SK-N-MC (cell line): ENCODE measurements around the gene MTFR2.

Experiments
- EZH2 ChIP-seq: fragments of 200-600 bp; sonication (generic); IDR thresholded peaks from one replicate; pipeline ENCODE4 v1.6.1; 2017; ENCODE audit warnings: antibody characterized with exemption
- POLR2AphosphoS5 ChIP-seq: IDR thresholded peaks from 2 replicates; pipeline ENCODE4 v1.6.1; 2012; ENCODE audit warnings: mild to moderate bottlenecking, low read depth, low read length, borderline replicate concordance

DNA sequence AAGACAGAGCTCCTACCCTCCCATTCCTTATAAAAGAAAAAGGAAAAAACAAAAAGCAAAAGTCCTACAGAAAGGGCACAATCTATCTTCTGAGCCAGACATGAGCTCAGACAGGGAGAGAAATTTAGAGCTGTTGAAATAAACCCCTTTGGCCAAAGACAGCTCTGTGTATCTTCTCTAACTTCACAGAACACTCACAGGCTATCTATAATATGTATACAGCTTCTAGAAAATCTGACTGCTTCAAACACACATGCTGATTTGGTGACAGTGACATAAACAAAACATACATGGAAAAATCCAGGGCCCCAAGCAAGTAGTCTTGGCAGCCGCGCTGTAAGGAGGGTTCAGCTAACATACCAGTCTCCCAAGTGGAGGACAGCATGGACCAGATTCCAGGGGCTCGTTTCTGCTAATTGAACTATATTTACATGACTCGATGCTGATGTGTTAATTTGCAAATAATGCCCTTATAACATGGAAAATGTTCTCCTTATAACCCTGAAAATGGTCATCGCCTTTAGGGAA lies 37.0 kb downstream of the MTFR2 start:
- TF ChIP-seq EZH2 (no peak), POLR2AphosphoS5 (no peak)
